Mesenchymal stem cell (in vitro differentiated cells and primary cell): ENCODE data around the gene SRC.

Experiments used
- DNase-seq: peaks from one replicate; pipeline ENCODE4 v3.0.0-alpha.2; 2013
- H2AFZ ChIP-seq: one replicate; pipeline ENCODE4 v1.6.1; 2013; ENCODE audit warnings: low read depth, mild to moderate bottlenecking, control low read depth, inconsistent platforms, low read length, moderate library complexity
- H2AK5ac ChIP-seq: 2 replicates; pipeline ENCODE4 v1.6.1; 2013; ENCODE audit warnings: low read length, moderate library complexity, mild to moderate bottlenecking, inconsistent platforms; ENCODE audit not compliant: severe bottlenecking
- H2BK120ac ChIP-seq: one replicate; pipeline ENCODE4 v1.6.1; 2013; ENCODE audit warnings: low read depth, mild to moderate bottlenecking, inconsistent platforms, low read length, moderate library complexity
- H2BK12ac ChIP-seq, 2 experiments: one replicate each; pipeline ENCODE4 v1.6.1; 2013; ENCODE audit warnings: inconsistent platforms in 2 of 2, low read length in 2 of 2, mild to moderate bottlenecking in 2 of 2, moderate library complexity in 2 of 2, control low read depth in 1 of 2
- H2BK15ac ChIP-seq: one replicate; pipeline ENCODE4 v1.6.1; 2013; ENCODE audit warnings: mild to moderate bottlenecking, low read depth, inconsistent platforms; ENCODE audit not compliant: poor library complexity, severe bottlenecking
- H2BK5ac ChIP-seq: 2 replicates; pipeline ENCODE4 v1.6.1; 2013; ENCODE audit warnings: low read depth, mild to moderate bottlenecking, low read length, control low read depth, inconsistent platforms; ENCODE audit not compliant: poor library complexity, severe bottlenecking
- H3K14ac ChIP-seq, 2 experiments: one replicate each; pipeline ENCODE4 v1.6.1; 2013; ENCODE audit warnings: inconsistent platforms in 2 of 2, low read length in 2 of 2, control low read depth in 1 of 2, mild to moderate bottlenecking in 1 of 2, moderate library complexity in 1 of 2
- H3K18ac ChIP-seq, 2 experiments: one replicate each; pipeline ENCODE4 v1.6.1; 2013; ENCODE audit warnings: inconsistent platforms in 2 of 2, low read length in 2 of 2, control low read depth in 1 of 2, low read depth in 1 of 2, mild to moderate bottlenecking in 1 of 2
- H3K23ac ChIP-seq, 2 experiments: one replicate each; pipeline ENCODE4 v1.6.1; 2013; ENCODE audit warnings: inconsistent platforms in 2 of 2, low read length in 2 of 2, mild to moderate bottlenecking in 2 of 2, moderate library complexity in 2 of 2, control low read depth in 1 of 2
- H3K27ac ChIP-seq: 2 replicates; pipeline ENCODE4 v1.5.1; 2013; ENCODE audit warnings: mild to moderate bottlenecking, moderate library complexity, low read length, control low read depth, inconsistent platforms; ENCODE audit not compliant: poor library complexity, severe bottlenecking
- H3K27me3 ChIP-seq, 2 experiments: 2 replicates each; pipeline versions ENCODE4 v1.6.1 to v1.7.0; 2013; ENCODE audit warnings: low read length in 2 of 2, mild to moderate bottlenecking in 2 of 2, moderate library complexity in 2 of 2, control low read depth in 1 of 2, inconsistent platforms in 1 of 2; ENCODE audit not compliant: control insufficient read depth in 1 of 2, insufficient read depth in 1 of 2
- H3K36me3 ChIP-seq, 2 experiments: 2 replicates each; pipeline versions ENCODE4 v1.6.1 to v1.7.0; 2013; ENCODE audit warnings: low read length in 2 of 2, control low read depth in 1 of 2, inconsistent platforms in 1 of 2, low read depth in 1 of 2, mild to moderate bottlenecking in 1 of 2; ENCODE audit not compliant: insufficient read depth in 2 of 2, control insufficient read depth in 1 of 2
- H3K4ac ChIP-seq, 2 experiments: one replicate each; pipeline ENCODE4 v1.6.1; 2013; ENCODE audit warnings: inconsistent platforms in 2 of 2, low read length in 2 of 2, mild to moderate bottlenecking in 2 of 2, moderate library complexity in 2 of 2, control low read depth in 1 of 2, low read depth in 1 of 2
- H3K4me1 ChIP-seq: 2 replicates; pipeline ENCODE4 v1.6.1; 2013; ENCODE audit warnings: low read depth, low read length, control low read depth; ENCODE audit not compliant: control insufficient read depth, insufficient read depth
- H3K4me2 ChIP-seq: 2 replicates; pipeline ENCODE4 v1.6.1; 2013; ENCODE audit warnings: low read length, mild to moderate bottlenecking, inconsistent platforms; ENCODE audit not compliant: poor library complexity, severe bottlenecking
- H3K4me3 ChIP-seq, 2 experiments: 2 replicates each; pipeline versions ENCODE4 v1.5.1 to v1.7.0; 2013; ENCODE audit warnings: low read length in 2 of 2, mild to moderate bottlenecking in 2 of 2, control low read depth in 1 of 2, low read depth in 1 of 2; ENCODE audit not compliant: insufficient read depth in 1 of 2
- H3K79me1 ChIP-seq: replicated peaks from 2 replicates; pipeline ENCODE4 v1.6.1; 2013; ENCODE audit warnings: mild to moderate bottlenecking, control low read depth, low read length, inconsistent platforms; ENCODE audit not compliant: poor library complexity, severe bottlenecking
- H3K9ac ChIP-seq: 2 replicates; pipeline ENCODE4 v1.7.0; 2013; ENCODE audit warnings: mild to moderate bottlenecking, low read length, moderate library complexity
- H3K9me3 ChIP-seq: 2 replicates; pipeline ENCODE4 v1.7.0; 2013; ENCODE audit warnings: mild to moderate bottlenecking, low read length; ENCODE audit not compliant: control insufficient read depth
- H4K8ac ChIP-seq: one replicate; pipeline ENCODE4 v1.6.1; 2013; ENCODE audit warnings: inconsistent platforms, mild to moderate bottlenecking, low read length, moderate library complexity
- H4K91ac ChIP-seq: one replicate; pipeline ENCODE4 v1.6.1; 2013; ENCODE audit warnings: mild to moderate bottlenecking, low read length, inconsistent platforms
- WGBS: methylation state at CpG from one replicate; pipeline ENCODE4 v1.1.7; 2013; ENCODE audit warnings: mixed read lengths; 5-methylcytosine and 5-hydroxymethylcytosine counted together

SRC gene

DNA sequence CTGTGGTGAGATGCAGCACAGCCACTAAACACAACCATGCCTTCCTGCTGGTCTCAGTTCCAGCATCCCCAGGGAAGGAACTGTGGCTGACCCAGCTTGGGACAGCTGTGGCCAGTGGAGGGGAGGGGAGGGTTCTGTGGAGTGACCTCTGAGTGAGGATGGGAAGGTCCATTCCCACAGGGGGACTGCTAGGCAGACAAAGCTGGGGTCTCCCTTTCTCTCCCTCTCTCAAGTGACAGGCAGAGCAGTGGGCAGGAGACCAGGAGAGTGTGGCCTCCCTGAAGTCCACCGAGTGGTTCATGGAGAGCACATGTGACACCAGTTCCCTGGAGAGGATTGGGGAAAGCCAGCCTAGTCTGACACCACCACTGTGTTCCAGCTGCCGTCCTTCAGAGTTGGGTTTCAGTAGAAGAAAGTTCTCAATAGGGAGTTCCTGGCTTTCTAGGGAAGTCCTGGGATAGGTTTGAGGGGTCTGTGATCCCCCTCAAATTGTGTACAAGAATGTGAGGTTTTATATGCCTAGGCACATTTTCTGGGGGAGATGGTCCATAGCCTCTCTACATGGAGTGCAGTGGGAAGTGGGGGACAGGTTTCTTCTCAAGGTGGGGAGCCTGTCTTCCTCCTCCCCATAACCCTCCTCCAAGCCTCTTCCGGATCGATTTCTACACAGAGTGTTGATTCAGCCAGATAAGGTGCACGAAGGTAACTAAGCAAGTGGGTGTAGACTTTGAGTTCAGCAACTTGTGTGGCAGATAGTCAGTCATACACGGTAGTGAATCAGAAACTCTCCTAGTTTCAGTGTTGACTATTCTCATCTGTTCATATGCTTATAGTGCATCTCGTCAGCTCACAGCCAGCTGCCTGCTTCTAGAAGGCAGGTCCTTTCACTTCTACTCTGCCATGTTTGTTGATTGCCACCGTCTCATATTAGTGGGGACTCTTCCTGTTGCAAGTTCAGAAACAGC lies 37.6 kb upstream of the SRC start:
- H2BK120ac ChIP-seq: no peak overlapping the region
- H3K9ac ChIP-seq: no peak overlapping the region
- no peak overlapping the region for H3K4me2 ChIP-seq
- H3K18ac ChIP-seq: no peak overlapping the region
- no peak overlapping the region for H3K23ac ChIP-seq
- no peak overlapping the region for H2BK5ac ChIP-seq
- H2AK5ac ChIP-seq: no peak overlapping the region
- no peaks in the 10 kb centered on the region for H3K9me3 ChIP-seq
- H3K36me3 ChIP-seq: peaks cover 39 to 54% of the 10 kb centered on the region in 2 experiments
- no peak overlapping the region for H4K91ac ChIP-seq
- H3K14ac ChIP-seq: no peak overlapping the region
- no peak overlapping the region for H4K8ac ChIP-seq
- DNase-seq: no peak
- peak overlapping the region in 1 of 2 experiments; percentile 9 for H3K4me3 ChIP-seq
- 94% methylated on average over 8 of the region's 8 CpGs for WGBS
- no peak overlapping the region for H2BK12ac ChIP-seq
- no peak overlapping the region for H3K4ac ChIP-seq
- H3K79me1 ChIP-seq: peaks cover 48% of the 10 kb centered on the region
- no peak overlapping the region for H2BK15ac ChIP-seq
- no peak overlapping the region for H3K27ac ChIP-seq
- H3K27me3 ChIP-seq: no peaks in the 10 kb centered on the region
- H2AFZ ChIP-seq: no peak overlapping the region
- peaks cover 4% of the 10 kb centered on the region for H3K4me1 ChIP-seq

DNA sequence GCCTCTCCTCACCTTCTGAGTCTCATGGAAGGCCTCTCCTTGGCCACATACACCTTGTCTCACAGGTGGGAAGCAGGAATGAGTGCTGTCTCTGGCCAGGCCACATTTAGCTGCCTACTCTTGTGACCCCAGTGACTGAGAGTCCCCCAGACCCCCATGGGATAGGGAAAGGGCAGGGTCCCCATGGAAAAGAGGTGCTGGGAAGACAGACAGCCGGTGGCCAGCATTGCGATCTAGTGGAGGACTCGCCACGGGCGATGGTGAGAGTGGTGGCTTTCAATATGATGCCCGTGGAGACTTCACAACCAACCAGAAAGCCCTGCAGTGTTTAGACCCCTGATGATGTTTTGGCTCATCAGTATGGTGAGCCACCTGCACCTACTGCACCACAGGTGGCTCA lies 36.6 kb upstream of the SRC start:
- Histone ChIP-seq H3K18ac (no peak overlapping the region), H2AK5ac (no peak overlapping the region), H3K79me1 (peaks cover 51% of the 10 kb centered on the region), H2AFZ (no peak overlapping the region), H3K14ac (no peak overlapping the region), H3K27me3 (no peaks in the 10 kb centered on the region), H3K9me3 (no peaks in the 10 kb centered on the region), H3K4me2 (no peak overlapping the region), H3K4ac (no peak overlapping the region), H2BK12ac (no peak overlapping the region), H3K9ac (no peak overlapping the region), H4K8ac (no peak overlapping the region), H3K27ac (no peak overlapping the region), H2BK15ac (no peak overlapping the region), H4K91ac (no peak overlapping the region), H3K23ac (no peak overlapping the region), H2BK120ac (no peak overlapping the region), H2BK5ac (no peak overlapping the region), H3K4me1 (peaks cover 11% of the 10 kb centered on the region), H3K36me3 (peaks cover 47 to 48% of the 10 kb centered on the region in 2 experiments), H3K4me3 (no peak overlapping the region)
- 98% methylated on average over 6 of the region's 6 CpGs for WGBS
- DNase-seq: no peak

DNA sequence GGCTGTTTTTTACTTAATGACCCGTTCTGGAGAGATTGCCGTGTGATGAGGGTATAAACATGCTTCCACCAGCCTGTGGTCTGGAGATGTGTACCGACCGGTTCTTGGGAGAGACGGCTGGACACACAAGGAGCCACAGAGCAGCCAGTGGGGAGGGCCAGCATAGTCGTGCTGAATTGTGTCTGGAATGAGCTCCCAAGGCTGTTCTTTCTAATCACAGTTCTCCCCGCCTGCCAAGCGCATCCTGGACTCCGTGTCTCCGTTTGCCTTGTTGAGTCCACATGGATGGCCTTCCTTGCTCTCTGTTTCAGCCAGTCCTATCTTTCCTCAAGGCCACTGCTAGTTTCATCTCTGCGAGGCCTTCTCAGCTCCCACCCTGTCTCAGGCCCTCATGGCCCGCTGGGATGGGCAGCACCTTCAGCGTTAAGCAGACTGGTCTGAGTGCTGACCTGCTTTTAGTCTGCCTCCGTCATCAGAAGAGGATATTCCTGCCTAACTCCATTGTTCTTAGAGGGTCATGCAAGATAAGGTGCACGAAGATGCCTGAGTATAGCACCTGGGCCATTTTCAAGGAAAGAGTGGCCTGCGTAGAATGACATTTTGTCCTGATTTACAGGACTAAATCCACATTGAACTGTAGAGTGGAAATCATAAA lies 35.9 kb upstream of the SRC start:
- H3K4me1 ChIP-seq: peaks cover 11% of the 10 kb centered on the region
- H3K23ac ChIP-seq: no peak overlapping the region
- no peak overlapping the region for H2AFZ ChIP-seq
- no peak overlapping the region for H3K4me3 ChIP-seq
- no peak overlapping the region for H2BK12ac ChIP-seq
- peaks cover 40 to 47% of the 10 kb centered on the region in 2 experiments for H3K36me3 ChIP-seq
- no peak overlapping the region for H3K27ac ChIP-seq
- no peak overlapping the region for H3K14ac ChIP-seq
- no peak overlapping the region for H2BK120ac ChIP-seq
- no peak overlapping the region for H3K4me2 ChIP-seq
- no peak overlapping the region for H2BK5ac ChIP-seq
- H4K8ac ChIP-seq: no peak overlapping the region
- peak; percentile 30 for DNase-seq
- H3K27me3 ChIP-seq: no peaks in the 10 kb centered on the region
- peaks cover 52% of the 10 kb centered on the region for H3K79me1 ChIP-seq
- H2BK15ac ChIP-seq: no peak overlapping the region
- 73% methylated on average over 16 of the region's 16 CpGs for WGBS
- H2AK5ac ChIP-seq: no peak overlapping the region
- no peak overlapping the region for H3K18ac ChIP-seq
- no peaks in the 10 kb centered on the region for H3K9me3 ChIP-seq
- no peak overlapping the region for H3K9ac ChIP-seq
- H4K91ac ChIP-seq: no peak overlapping the region
- no peak overlapping the region for H3K4ac ChIP-seq

DNA sequence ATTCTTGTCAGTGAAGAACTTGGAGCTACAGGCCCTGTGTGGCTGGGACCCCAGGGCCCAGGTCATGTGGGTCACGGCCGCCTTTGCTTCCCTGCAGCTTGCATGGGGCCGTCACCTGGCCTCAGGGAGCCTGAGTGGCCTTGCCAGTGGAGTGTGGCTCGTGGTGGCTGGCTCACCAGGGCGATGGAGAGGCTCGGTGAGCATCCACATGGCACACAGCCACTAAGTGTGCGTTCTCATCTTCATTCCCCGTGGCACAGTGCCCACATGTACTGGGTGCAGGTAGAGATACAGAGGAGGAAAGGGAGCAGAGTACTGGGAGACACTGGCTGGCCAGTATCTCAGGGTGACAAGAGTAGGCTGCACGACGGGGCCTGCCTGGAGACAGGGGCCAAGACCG lies 35.0 kb upstream of the SRC start:
- peaks cover 50% of the 10 kb centered on the region for H3K79me1 ChIP-seq
- no peaks in the 10 kb centered on the region for H3K27me3 ChIP-seq
- H2BK12ac ChIP-seq: peak overlapping the region in 1 of 2 experiments; percentile 17
- H2BK120ac ChIP-seq: no peak overlapping the region
- peak overlapping the region in 1 of 2 experiments; percentile 21 for H3K18ac ChIP-seq
- no peak overlapping the region for H4K8ac ChIP-seq
- no peak overlapping the region for H3K23ac ChIP-seq
- no peak overlapping the region for H4K91ac ChIP-seq
- no peak overlapping the region for H2AK5ac ChIP-seq
- no peak overlapping the region for H3K9ac ChIP-seq
- no peak for DNase-seq
- peak overlapping the region in 1 of 2 experiments; percentile 3 for H3K4ac ChIP-seq
- no peak overlapping the region for H2BK5ac ChIP-seq
- no peak overlapping the region for H2AFZ ChIP-seq
- H3K36me3 ChIP-seq: peaks cover 37 to 52% of the 10 kb centered on the region in 2 experiments
- H3K4me1 ChIP-seq: peaks cover 17% of the 10 kb centered on the region
- no peak overlapping the region for H3K14ac ChIP-seq
- H2BK15ac ChIP-seq: no peak overlapping the region
- no peaks in the 10 kb centered on the region for H3K9me3 ChIP-seq
- no peak overlapping the region for H3K27ac ChIP-seq
- no peak overlapping the region for H3K4me3 ChIP-seq
- 93% methylated on average over 11 of the region's 11 CpGs for WGBS
- H3K4me2 ChIP-seq: no peak overlapping the region
